GM21423 (cell line): ENCODE results near the gene SOX6.
"Not testable (repeated sequence)": the region's sequence is repeated elsewhere in the genome, so short reads cannot be mapped to it uniquely, and the experiment has no call there.

ENCODE experiments used
- ATAC-seq: cut with Tn5 transposase; IDR thresholded peaks from one replicate; pipeline ENCODE4 v1.9.1; 2021; ENCODE audit warnings: mild to moderate bottlenecking, moderate library complexity; ENCODE audit not compliant: unreplicated experiment

The SOX6 gene

DNA sequence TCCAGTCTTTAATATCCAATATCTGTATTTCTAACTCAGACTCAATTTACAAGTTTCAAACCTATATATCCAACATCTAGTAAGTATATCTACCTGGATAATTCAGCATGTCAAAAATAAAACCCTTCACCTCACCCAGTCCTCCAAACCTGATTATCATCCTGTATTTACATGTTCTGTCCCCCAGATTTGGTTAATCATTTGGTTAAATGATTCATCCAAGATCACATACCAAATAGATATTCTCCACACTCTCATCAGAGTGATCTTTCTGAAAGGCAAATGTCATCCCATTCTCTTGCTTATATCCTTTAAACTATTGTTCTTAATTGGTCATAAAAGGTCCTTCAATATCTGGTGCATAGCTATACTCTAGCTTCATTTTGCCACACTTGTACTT, 199.0 kb downstream of the SOX6 start:
- ATAC-seq: no peak

DNA sequence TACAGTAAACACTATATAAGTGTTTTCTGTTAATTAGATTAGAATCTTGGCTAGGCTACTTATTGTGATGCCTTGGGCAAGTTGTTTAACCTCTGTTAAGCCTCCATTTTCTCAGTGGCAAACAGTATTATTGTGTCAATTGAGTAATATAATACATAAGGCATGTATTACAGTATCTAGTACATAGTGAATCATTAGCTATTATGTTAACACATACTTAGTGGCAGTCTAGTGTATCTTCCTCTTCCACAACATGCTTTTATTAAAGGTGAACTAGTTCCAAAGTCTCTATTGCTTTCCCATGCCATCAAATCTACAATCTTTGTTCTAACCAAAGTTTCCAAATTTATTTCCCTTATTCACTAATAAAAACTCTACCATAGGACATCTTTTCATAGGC, 200.9 kb downstream of the SOX6 start:
- ATAC-seq: no peak

GRCh38 chr11:16154715-16155396, 201.5 kb downstream of the SOX6 start:
- ATAC-seq: no peak

DNA sequence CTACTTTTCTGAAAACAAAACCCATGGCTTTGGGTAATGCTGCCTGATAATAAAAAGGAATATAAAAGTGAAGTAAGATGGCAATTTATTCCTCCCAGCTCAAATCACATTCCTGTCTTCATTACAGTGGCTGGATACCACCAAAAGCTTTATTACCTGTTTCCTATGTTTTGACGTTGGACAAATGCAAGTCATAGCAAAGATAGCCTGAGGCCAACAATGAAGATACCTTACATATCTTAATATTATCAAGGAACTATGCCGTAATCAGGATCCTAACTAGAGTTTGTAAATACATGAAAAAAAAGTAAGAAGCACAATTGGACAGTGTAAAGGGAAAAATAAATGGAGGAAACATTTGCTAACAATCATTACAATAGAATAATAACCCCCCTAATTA, 202.4 kb downstream of the SOX6 start:
- ATAC-seq: no peak

- ATAC-seq: no peak
Measured at GRCh38 chr11:16151138-16151537, 205.2 kb downstream of the SOX6 start.

DNA sequence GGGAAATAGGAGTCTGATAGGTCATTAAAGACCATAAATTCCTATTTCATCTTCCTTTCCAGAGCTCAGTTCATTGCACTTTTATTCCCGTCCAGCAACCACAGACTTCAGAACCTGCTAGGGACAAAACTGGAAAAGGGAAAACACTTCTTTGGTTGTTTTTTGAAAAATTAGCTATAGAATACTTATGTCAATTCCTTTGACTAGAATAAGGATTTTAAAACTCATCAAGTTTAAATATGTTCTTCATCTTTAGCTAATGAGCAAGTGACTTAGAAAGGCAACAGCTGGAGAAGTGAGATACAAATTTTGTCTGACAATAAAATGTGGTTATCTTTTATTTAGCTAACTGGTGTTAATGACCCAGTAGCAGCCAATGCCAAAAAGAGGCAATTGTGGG, 206.9 kb downstream of the SOX6 start:
- ATAC-seq: no peak

GRCh38 chr11:16148301-16148931, 207.9 kb downstream of the SOX6 start:
- no peak for ATAC-seq

GRCh38 chr11:16146980-16147379, 209.4 kb downstream of the SOX6 start:
- ATAC-seq: not testable (repeated sequence)

GRCh38 chr11:16141614-16142013, 214.7 kb downstream of the SOX6 start:
- ATAC-seq: not testable (repeated sequence)

GRCh38 chr11:16141162-16141561, 215.2 kb downstream of the SOX6 start:
- ATAC-seq: not testable (repeated sequence)

- no peak for ATAC-seq
Measured at GRCh38 chr11:16136792-16137390, 219.5 kb downstream of the SOX6 start.

DNA sequence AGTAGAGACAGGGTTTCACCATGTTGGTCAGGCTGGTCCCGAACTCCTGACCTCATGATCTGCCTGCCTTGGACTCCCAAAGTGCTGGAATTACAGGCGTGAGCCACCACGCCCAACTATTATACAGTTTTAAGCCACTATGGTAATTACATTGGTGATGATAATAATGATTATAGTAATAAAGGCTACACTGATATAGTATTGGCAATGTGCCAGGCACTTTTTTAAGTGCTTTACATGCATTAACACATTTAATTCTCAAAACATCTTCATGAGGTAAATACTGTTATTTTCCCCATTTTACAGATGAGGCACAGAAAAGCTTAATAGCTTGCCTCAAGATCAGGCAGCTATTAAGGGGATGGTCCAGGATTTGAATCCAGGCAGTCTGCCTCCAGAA, 222.5 kb downstream of the SOX6 start:
- no peak for ATAC-seq

DNA sequence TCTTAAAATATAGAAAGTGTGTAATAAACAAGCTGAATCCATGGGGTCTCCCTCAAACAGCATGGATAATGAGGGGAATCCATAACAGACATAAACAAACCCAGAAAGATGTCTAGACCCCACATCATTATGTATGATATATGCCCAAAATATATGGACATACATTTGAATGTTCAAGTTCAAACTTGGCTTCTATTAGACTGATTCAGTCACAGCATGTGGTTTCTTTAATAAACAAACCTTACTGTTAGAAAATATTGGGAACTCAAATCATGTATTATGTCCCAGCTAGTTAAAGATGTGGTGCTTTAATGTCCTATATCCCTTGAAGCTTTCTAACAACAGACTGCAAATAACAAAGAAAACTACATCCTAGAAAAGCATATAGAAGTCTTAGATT, 228.6 kb downstream of the SOX6 start:
- ATAC-seq: no peak

GRCh38 chr11:16126362-16126761, 230.0 kb downstream of the SOX6 start:
- no peak for ATAC-seq

DNA sequence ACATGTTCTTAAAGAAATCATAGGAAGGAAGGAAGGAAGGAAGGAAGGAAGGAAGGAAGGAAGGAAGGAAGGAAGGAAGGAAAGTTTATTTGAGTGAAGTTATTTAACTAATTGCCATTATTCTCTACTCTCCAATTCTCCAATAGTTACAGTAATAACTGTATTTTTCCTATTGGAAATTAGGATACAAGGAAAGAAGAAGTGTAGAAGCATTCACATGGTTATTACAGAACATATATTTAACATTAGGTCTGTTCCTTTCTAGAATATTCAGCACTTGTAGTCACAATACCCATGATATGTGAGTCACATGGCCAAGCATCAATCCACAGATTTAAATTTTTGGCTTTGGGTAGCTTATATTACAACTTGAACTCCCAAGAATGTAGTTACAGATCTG, 230.6 kb downstream of the SOX6 start:
- ATAC-seq: no peak

- no peak for ATAC-seq
Measured at GRCh38 chr11:16124390-16124789, 232.0 kb downstream of the SOX6 start.

- no peak for ATAC-seq
Measured at GRCh38 chr11:16121853-16122252, 234.5 kb downstream of the SOX6 start.

GRCh38 chr11:16120008-16120407, 236.3 kb downstream of the SOX6 start:
- no peak for ATAC-seq

- no peak for ATAC-seq
Measured at GRCh38 chr11:16117989-16118756, 238.2 kb downstream of the SOX6 start.

- ATAC-seq: no peak
Measured at GRCh38 chr11:16114978-16115871, 241.1 kb downstream of the SOX6 start.

GRCh38 chr11:16114431-16114830, 241.9 kb downstream of the SOX6 start:
- no peak for ATAC-seq
